Breast epithelium (tissue), 4 donors: ENCODE data around the gene PSMA8. TPM values are rescaled to one million over a fixed set of nuclear protein-coding genes. Genes with fewer than 3 reads are reported as not detected.
"Not testable (repeated sequence)": the region's sequence is repeated elsewhere in the genome, so short reads cannot be mapped to it uniquely, and the experiment has no call there.

Experiments used
- DNase-seq, 2 donors: peaks; one replicate each; pipeline ENCODE4 v3.0.0-alpha.2; 2019; ENCODE audit warnings: low spot score in 2 of 2
- H3K27ac ChIP-seq, 2 donors: fragments of 200-600 bp; sonication (generic) in 1 of 2; one replicate each; pipeline ENCODE4 v1.5.1; 2016 to 2019; ENCODE audit warnings: mild to moderate bottlenecking in 1 of 2
- H3K27me3 ChIP-seq, 2 donors: fragments of 200-600 bp; sonication (generic) in 1 of 2; one replicate each; pipeline versions ENCODE4 v1.5.1 to v1.6.0; 2017 to 2019; ENCODE audit warnings: control low read depth in 1 of 2, mild to moderate bottlenecking in 1 of 2
- H3K36me3 ChIP-seq: fragments of 200-600 bp; one replicate; pipeline ENCODE4 v1.5.1; 2019
- H3K4me1 ChIP-seq, 2 donors: fragments of 200-600 bp; sonication (generic); one replicate each; pipeline ENCODE4 v1.5.1; 2016 to 2019; ENCODE audit warnings: control low read depth in 1 of 2
- H3K4me3 ChIP-seq, 3 donors: fragments of 200-600 bp; sonication (generic); 1 replicate in 2 of 3; 2 replicates in 1 of 3; pipeline ENCODE4 v1.5.1; 2016 to 2019; ENCODE audit warnings: mild to moderate bottlenecking in 3 of 3, moderate library complexity in 2 of 3
- H3K9me3 ChIP-seq, 2 donors: fragments of 200-600 bp; sonication (generic) in 1 of 2; one replicate each; pipeline ENCODE4 v1.5.1; 2016 to 2019; ENCODE audit warnings: control low read depth in 1 of 2
- CTCF ChIP-seq, 3 donors: fragments of 450-650 bp; IDR thresholded peaks; one replicate each; pipeline ENCODE4 v1.5.1; 2016 to 2017; ENCODE audit warnings: antibody characterized with exemption in 3 of 3, mild to moderate bottlenecking in 3 of 3, moderate library complexity in 3 of 3
- POLR2A ChIP-seq: fragments of 450-650 bp; IDR thresholded peaks from one replicate; pipeline ENCODE4 v1.6.1; 2016; ENCODE audit warnings: antibody characterized with exemption, mild to moderate bottlenecking, moderate library complexity
- POLR2AphosphoS5 ChIP-seq, 3 donors: sonication (generic); formaldehyde crosslinking; IDR thresholded peaks; one replicate each; pipeline ENCODE4 v1.6.1; 2017; ENCODE audit warnings: antibody characterized with exemption in 3 of 3
- intact Hi-C: fragments of 100-400 bp; cut with DNase I; formaldehyde crosslinking; loops from one replicate; pipeline ENCODE4 v1.15.1; 2023; ENCODE audit warnings: low total_unique reads
- total RNA-seq, 3 donors: library from RNA; depleted of rRNA; stranded (reverse); fragments of >200 nt; gene quantifications; one replicate each; pipeline ENCODE4 v1.1.0, GENCODE V29; 2016

Gene PSMA8
- total RNA-seq, 3 donors from 2014 or later, result not detected

DNA sequence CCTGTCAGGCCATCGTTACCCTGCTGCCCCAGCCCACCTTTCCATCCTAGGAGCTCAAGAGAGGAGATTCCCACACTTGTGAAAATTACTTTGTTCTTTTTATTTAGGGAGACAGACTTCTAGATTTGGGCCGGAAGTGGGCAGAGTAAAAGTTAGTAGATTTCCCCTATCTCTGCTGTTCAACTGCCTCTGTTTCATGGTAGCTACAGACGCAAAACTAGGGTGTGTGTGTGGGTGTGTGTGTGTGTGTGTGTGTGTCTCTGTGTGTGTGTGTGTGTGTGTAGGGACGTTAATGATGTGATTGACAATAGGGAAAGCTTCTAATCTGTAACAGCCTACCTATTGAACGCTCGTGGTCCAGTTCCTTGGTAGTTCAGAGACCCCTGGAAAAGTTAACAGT lies 438 bp downstream of the PSMA8 start:
- no peaks in the 10 kb centered on the region for H3K36me3 ChIP-seq
- H3K4me3 ChIP-seq, result peak overlapping the region in 1 of 3 donors; percentile 7
- no peaks in the 10 kb centered on the region for H3K27me3 ChIP-seq
- H3K9me3 ChIP-seq, result no peaks in the 10 kb centered on the region
- no peak overlapping the region for H3K27ac ChIP-seq
- H3K4me1 ChIP-seq, result no peaks in the 10 kb centered on the region
- intact Hi-C loops, result no loop called here
- DNase-seq, result no peak
- no peak for TF ChIP-seq POLR2A
- TF ChIP-seq CTCF (IDR thresholded peaks at IDR 0.05), result no peak
- TF ChIP-seq POLR2AphosphoS5 (IDR thresholded peaks at IDR 0.05), result no peak

GRCh38 chr18:26135548-26135947 lies 1.9 kb downstream of the PSMA8 start:
- intact Hi-C loops, result no loop called here
- H3K36me3 ChIP-seq, result no peaks in the 10 kb centered on the region
- H3K4me1 ChIP-seq, result no peaks in the 10 kb centered on the region
- no peaks in the 10 kb centered on the region for H3K9me3 ChIP-seq
- no peaks in the 10 kb centered on the region for H3K27me3 ChIP-seq
- H3K4me3 ChIP-seq, result no peak overlapping the region
- H3K27ac ChIP-seq, result no peak overlapping the region
- no peak for DNase-seq
- TF ChIP-seq POLR2AphosphoS5 (IDR thresholded peaks at IDR 0.05) (no peak), POLR2A (no peak), CTCF (IDR thresholded peaks at IDR 0.05) (no peak)

DNA sequence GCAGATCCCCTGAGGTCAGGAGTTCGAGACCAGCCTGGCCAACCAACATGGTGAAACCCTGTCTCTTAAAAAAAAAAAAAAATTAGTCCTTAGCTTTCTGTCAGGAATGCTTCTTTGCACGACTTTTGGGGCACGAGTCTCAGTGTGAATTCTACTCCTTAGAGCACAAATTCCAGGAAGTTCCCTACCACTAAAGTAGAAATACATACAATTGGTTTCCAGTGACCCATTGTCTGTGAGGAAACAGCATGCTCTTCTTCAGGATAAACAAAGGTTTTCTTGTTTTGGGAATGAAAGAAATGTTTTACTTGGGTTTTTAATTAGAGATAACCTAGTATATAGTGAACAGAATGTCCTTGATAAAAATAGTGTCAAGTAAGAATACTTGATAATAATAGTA lies 23.7 kb downstream of the PSMA8 start:
- H3K27ac ChIP-seq, result no peak overlapping the region
- H3K36me3 ChIP-seq, result no peaks in the 10 kb centered on the region
- H3K4me3 ChIP-seq, result no peak overlapping the region
- TF ChIP-seq CTCF (IDR thresholded peaks at IDR 0.05), result no peak
- no peak for TF ChIP-seq POLR2A
- TF ChIP-seq POLR2AphosphoS5 (IDR thresholded peaks at IDR 0.05), result no peak
- intact Hi-C loops, result no loop called here
- no peaks in the 10 kb centered on the region for H3K4me1 ChIP-seq
- no peak for DNase-seq
- H3K9me3 ChIP-seq, result no peaks in the 10 kb centered on the region
- H3K27me3 ChIP-seq, result no peaks in the 10 kb centered on the region

- Histone ChIP-seq H3K4me3 (no peak overlapping the region), H3K36me3 (no peaks in the 10 kb centered on the region), H3K9me3 (no peaks in the 10 kb centered on the region), H3K27ac (no peak overlapping the region), H3K4me1 (no peaks in the 10 kb centered on the region), H3K27me3 (no peaks in the 10 kb centered on the region)
- no peak for DNase-seq
- TF ChIP-seq CTCF (IDR thresholded peaks at IDR 0.05), result no peak
- no peak for TF ChIP-seq POLR2A
- TF ChIP-seq POLR2AphosphoS5 (IDR thresholded peaks at IDR 0.05), result no peak
- intact Hi-C loops, result no loop called here
Measured at GRCh38 chr18:26159353-26159752, 25.7 kb downstream of the PSMA8 start.

- no peaks in the 10 kb centered on the region for H3K27me3 ChIP-seq
- intact Hi-C loops, result no loop called here
- H3K36me3 ChIP-seq, result no peaks in the 10 kb centered on the region
- no peak for DNase-seq
- no peak overlapping the region for H3K27ac ChIP-seq
- no peak overlapping the region for H3K4me3 ChIP-seq
- H3K4me1 ChIP-seq, result no peaks in the 10 kb centered on the region
- TF ChIP-seq CTCF (IDR thresholded peaks at IDR 0.05) (no peak), POLR2AphosphoS5 (IDR thresholded peaks at IDR 0.05) (no peak), POLR2A (no peak)
- no peaks in the 10 kb centered on the region for H3K9me3 ChIP-seq
Measured at GRCh38 chr18:26164571-26164970, 30.9 kb downstream of the PSMA8 start.

DNA sequence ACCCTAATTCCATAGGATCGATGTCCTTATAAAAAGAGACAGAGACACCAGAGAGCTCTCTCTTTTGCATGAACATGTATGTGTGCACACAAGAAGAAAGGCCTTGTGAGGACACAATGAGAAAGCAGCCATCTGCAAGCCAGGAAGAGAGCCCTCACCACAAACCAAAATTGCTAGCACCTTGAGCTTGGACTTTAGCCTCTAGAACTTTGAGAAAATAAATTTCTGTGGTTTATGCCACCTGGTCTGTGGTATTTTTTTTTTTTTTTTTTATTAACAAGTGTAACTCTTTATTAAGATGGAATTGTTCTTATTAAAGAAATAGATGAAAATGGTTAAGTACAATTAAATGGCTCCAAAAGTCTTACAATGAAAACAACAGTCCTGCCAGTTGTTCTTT lies 33.9 kb downstream of the PSMA8 start:
- not testable (repeated sequence) for H3K9me3 ChIP-seq, DNase-seq

More for the DNA sequence above, 33.9 kb downstream of the PSMA8 start:
- H3K4me3 ChIP-seq, H3K27ac ChIP-seq, H3K36me3 ChIP-seq, intact Hi-C loops, H3K4me1 ChIP-seq, H3K27me3 ChIP-seq: not testable (repeated sequence)
